GM21381 (cell line): ENCODE results near the gene MYL6B.

ENCODE experiments used
- ATAC-seq: cut with Tn5 transposase; IDR thresholded peaks from one replicate; pipeline ENCODE4 v1.9.1; 2021; ENCODE audit warnings: mild to moderate bottlenecking, moderate library complexity; ENCODE audit not compliant: unreplicated experiment

Gene MYL6B

GRCh38 chr12:56204275-56204674 is 51.9 kb downstream of the MYL6B start:
- no peak for ATAC-seq

GRCh38 chr12:56205445-56205844 is 53.1 kb downstream of the MYL6B start:
- no peak for ATAC-seq

- no peak for ATAC-seq
Measured at GRCh38 chr12:56206452-56207166, 54.2 kb downstream of the MYL6B start.
